ENCODE measurements around the gene CACNA2D2.

DNA sequence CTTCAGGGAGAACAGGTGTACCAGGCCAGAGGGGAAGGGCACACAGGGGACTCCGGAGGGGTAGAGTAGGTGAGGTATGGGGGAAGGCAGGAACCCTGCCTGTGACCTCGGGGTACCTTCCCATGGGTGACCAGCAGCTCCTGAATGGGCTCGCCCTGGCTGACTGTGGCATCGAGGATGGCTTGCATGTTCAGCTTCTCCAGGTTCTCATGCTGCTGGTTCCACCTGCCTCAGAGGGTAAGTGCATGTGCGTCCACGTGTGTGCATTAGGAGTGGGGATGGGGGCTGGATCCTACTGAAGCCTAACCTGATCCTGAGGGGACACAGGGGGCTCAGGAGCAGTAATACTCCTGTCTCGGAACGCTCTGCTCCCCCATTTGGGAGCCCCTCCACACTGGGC is 158.4 kb downstream of the CACNA2D2 start:
- TF ChIP-seq, protein P1, sequence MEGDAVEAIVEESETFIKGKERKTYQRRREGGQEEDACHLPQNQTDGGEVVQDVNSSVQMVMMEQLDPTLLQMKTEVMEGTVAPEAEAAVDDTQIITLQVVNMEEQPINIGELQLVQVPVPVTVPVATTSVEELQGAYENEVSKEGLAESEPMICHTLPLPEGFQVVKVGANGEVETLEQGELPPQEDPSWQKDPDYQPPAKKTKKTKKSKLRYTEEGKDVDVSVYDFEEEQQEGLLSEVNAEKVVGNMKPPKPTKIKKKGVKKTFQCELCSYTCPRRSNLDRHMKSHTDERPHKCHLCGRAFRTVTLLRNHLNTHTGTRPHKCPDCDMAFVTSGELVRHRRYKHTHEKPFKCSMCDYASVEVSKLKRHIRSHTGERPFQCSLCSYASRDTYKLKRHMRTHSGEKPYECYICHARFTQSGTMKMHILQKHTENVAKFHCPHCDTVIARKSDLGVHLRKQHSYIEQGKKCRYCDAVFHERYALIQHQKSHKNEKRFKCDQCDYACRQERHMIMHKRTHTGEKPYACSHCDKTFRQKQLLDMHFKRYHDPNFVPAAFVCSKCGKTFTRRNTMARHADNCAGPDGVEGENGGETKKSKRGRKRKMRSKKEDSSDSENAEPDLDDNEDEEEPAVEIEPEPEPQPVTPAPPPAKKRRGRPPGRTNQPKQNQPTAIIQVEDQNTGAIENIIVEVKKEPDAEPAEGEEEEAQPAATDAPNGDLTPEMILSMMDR (conservative IDR thresholded peaks at IDR 0.05 in 1 of 2, IDR thresholded peaks at IDR 0.05 in 1 of 2; ENCODE audit: low read depth in 1 of 2, low read length in 2 of 2) = no peak
- no peak for TF ChIP-seq EZH2 (IDR thresholded peaks at IDR 0.05; ENCODE audit: low read length, missing control alignments)

Data from fibroblast of lung (primary cell).